Astrocyte (in vitro differentiated cells and primary cell): ENCODE results near the gene IRF9. TPM values are rescaled to one million over a fixed set of nuclear protein-coding genes. Genes with fewer than 3 reads are reported as not detected.

ENCODE experiments used
- DNase-seq: peaks from one replicate; pipeline ENCODE4 v3.0.0-alpha.2; 2010; ENCODE audit warnings: low read depth
- FAIRE-seq: peaks from 2 replicates; lab custom pipeline; 2011; peaks lifted over from hg19 to GRCh38; lab: Jason Lieb, UNC
- H2AFZ ChIP-seq: 2 replicates; pipeline ENCODE4 v1.6.0; 2012; ENCODE audit warnings: low read depth, low read length, inconsistent platforms
- H3K27ac ChIP-seq: 2 replicates; pipeline ENCODE4 v1.5.1; 2011; ENCODE audit warnings: low read depth, low read length, inconsistent platforms
- H3K27me3 ChIP-seq: 2 replicates; pipeline ENCODE4 v1.6.0; 2011; ENCODE audit warnings: low read length, inconsistent platforms; ENCODE audit not compliant: insufficient read depth
- H3K36me3 ChIP-seq: 2 replicates; pipeline ENCODE4 v1.5.1; 2011; ENCODE audit warnings: low read length, inconsistent platforms; ENCODE audit not compliant: insufficient read depth
- H3K4me1 ChIP-seq: 2 replicates; pipeline ENCODE4 v1.5.1; 2011; ENCODE audit warnings: low read length, inconsistent platforms; ENCODE audit not compliant: insufficient read depth
- H3K4me2 ChIP-seq: 2 replicates; pipeline ENCODE4 v1.6.0; 2012; ENCODE audit warnings: low read length, inconsistent platforms
- H3K4me3 ChIP-seq: 2 replicates; pipeline ENCODE4 v1.5.1; 2011; ENCODE audit warnings: low read depth, mild to moderate bottlenecking, low read length, inconsistent platforms; ENCODE audit not compliant: insufficient read depth
- H3K79me2 ChIP-seq: 2 replicates; pipeline ENCODE4 v1.6.0; 2012; ENCODE audit warnings: mild to moderate bottlenecking, low read length, inconsistent platforms; ENCODE audit not compliant: insufficient read depth
- H3K9ac ChIP-seq: 2 replicates; pipeline ENCODE4 v1.6.0; 2012; ENCODE audit warnings: mild to moderate bottlenecking, low read length, inconsistent platforms
- H3K9me3 ChIP-seq: 2 replicates; pipeline ENCODE4 v1.5.1; 2012; ENCODE audit warnings: low read depth, mild to moderate bottlenecking, low read length, inconsistent platforms; ENCODE audit not compliant: insufficient read depth
- H4K20me1 ChIP-seq: 2 replicates; pipeline ENCODE4 v1.6.0; 2012; ENCODE audit warnings: low read length, inconsistent platforms; ENCODE audit not compliant: insufficient read depth
- H3K27ac Mint-ChIP-seq: one replicate; pipeline ENCODE4 v1.8.0; 2021; ENCODE audit warnings: mild to moderate bottlenecking, mixed read lengths; ENCODE audit not compliant: unreplicated experiment
- H3K27me3 Mint-ChIP-seq: one replicate; pipeline ENCODE4 v1.8.0; 2021; ENCODE audit warnings: low read depth, mixed read lengths; ENCODE audit not compliant: unreplicated experiment
- H3K36me3 Mint-ChIP-seq: one replicate; pipeline ENCODE4 v1.8.0; 2021; ENCODE audit warnings: low read depth, mixed read lengths; ENCODE audit not compliant: unreplicated experiment
- H3K4me1 Mint-ChIP-seq: one replicate; pipeline ENCODE4 v1.8.0; 2021; ENCODE audit warnings: low read depth, mixed read lengths; ENCODE audit not compliant: unreplicated experiment
- H3K4me3 Mint-ChIP-seq: one replicate; pipeline ENCODE4 v1.8.0; 2021; ENCODE audit warnings: mild to moderate bottlenecking, moderate library complexity, mixed read lengths; ENCODE audit not compliant: unreplicated experiment
- H3K9me3 Mint-ChIP-seq: one replicate; pipeline ENCODE4 v1.8.0; 2021; ENCODE audit warnings: mild to moderate bottlenecking, mixed read lengths; ENCODE audit not compliant: unreplicated experiment
- CTCF ChIP-seq: IDR thresholded peaks from 2 replicates; pipeline ENCODE4 v1.5.1; 2011; ENCODE audit warnings: low read depth, mild to moderate bottlenecking, inconsistent platforms, low read length, moderate library complexity; ENCODE audit not compliant: insufficient read depth
- EZH2 ChIP-seq: IDR thresholded peaks from 2 replicates; pipeline ENCODE4 v1.6.1; 2012; ENCODE audit warnings: mild to moderate bottlenecking, low read length, inconsistent platforms; ENCODE audit not compliant: insufficient read depth
- total RNA-seq: library from RNA; stranded (reverse); gene quantifications from 2 replicates; pipeline ENCODE4 v1.2.1, GENCODE V29; 2021

IRF9 gene
- total RNA-seq, 1 donor from 2014 or later = 76.0 TPM

DNA sequence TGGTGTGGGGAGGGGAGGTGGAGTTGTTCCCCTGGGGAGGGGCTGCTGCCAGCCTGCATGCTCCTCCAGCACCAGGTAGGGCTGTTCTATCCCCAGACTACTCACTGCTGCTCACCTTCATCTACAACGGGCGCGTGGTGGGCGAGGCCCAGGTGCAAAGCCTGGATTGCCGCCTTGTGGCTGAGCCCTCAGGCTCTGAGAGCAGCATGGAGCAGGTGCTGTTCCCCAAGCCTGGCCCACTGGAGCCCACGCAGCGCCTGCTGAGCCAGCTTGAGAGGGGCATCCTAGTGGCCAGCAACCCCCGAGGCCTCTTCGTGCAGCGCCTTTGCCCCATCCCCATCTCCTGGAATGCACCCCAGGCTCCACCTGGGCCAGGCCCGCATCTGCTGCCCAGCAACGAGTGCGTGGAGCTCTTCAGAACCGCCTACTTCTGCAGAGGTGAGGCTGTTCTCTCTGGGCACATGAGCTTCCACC, 3.5 kb downstream of the IRF9 start:
- Histone ChIP-seq H3K79me2 (peaks cover 12% of the 10 kb centered on the region), H3K27ac (no peak overlapping the region), H3K4me2 (no peak overlapping the region), H3K36me3 (peaks cover 23% of the 10 kb centered on the region), H3K4me1 (peaks cover 12% of the 10 kb centered on the region), H3K27me3 (no peaks in the 10 kb centered on the region), H2AFZ (no peak overlapping the region), H3K9me3 (no peaks in the 10 kb centered on the region), H3K9ac (no peak overlapping the region), H3K4me3 (no peak overlapping the region), H4K20me1 (peaks cover 29% of the 10 kb centered on the region)
- Mint-ChIP-seq H3K4me1 (peaks cover 20% of the 10 kb centered on the region), H3K9me3 (no peaks in the 10 kb centered on the region), H3K36me3 (peaks cover 41% of the 10 kb centered on the region), H3K27ac (no peak overlapping the region), H3K4me3 (no peak overlapping the region), H3K27me3 (no peaks in the 10 kb centered on the region)
- FAIRE-seq (no peak), DNase-seq (no peak)
- TF ChIP-seq EZH2 (no peak), CTCF (no peak)

DNA sequence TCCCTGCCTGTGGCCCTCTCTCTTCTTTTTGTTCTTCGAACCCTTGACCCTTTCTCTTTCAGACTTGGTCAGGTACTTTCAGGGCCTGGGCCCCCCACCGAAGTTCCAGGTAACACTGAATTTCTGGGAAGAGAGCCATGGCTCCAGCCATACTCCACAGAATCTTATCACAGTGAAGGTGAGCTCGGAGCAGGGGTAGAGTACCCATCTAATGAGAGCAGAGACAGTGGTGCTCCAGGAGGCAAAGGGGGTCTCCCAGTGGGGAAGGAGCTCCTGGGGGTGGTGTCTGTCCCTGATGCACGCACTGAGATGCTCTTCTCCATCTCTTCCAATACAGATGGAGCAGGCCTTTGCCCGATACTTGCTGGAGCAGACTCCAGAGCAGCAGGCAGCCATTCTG, 4.7 kb downstream of the IRF9 start:
- Histone ChIP-seq H3K4me3 (no peak overlapping the region), H3K9ac (no peak overlapping the region), H3K27ac (no peak overlapping the region), H3K4me1 (peaks cover 10% of the 10 kb centered on the region), H3K79me2 (peaks cover 12% of the 10 kb centered on the region), H3K4me2 (no peak overlapping the region), H3K27me3 (no peaks in the 10 kb centered on the region), H4K20me1 (peaks cover 20% of the 10 kb centered on the region), H2AFZ (no peak overlapping the region), H3K9me3 (no peaks in the 10 kb centered on the region), H3K36me3 (peaks cover 23% of the 10 kb centered on the region)
- FAIRE-seq = no peak
- no peak overlapping the region for H3K27ac Mint-ChIP-seq
- H3K27me3 Mint-ChIP-seq = no peaks in the 10 kb centered on the region
- H3K4me1 Mint-ChIP-seq = peaks cover 18% of the 10 kb centered on the region
- no peak for DNase-seq
- no peaks in the 10 kb centered on the region for H3K9me3 Mint-ChIP-seq
- TF ChIP-seq EZH2 (no peak), CTCF (no peak)
- H3K36me3 Mint-ChIP-seq = peaks cover 43% of the 10 kb centered on the region
- H3K4me3 Mint-ChIP-seq = no peak overlapping the region

DNA sequence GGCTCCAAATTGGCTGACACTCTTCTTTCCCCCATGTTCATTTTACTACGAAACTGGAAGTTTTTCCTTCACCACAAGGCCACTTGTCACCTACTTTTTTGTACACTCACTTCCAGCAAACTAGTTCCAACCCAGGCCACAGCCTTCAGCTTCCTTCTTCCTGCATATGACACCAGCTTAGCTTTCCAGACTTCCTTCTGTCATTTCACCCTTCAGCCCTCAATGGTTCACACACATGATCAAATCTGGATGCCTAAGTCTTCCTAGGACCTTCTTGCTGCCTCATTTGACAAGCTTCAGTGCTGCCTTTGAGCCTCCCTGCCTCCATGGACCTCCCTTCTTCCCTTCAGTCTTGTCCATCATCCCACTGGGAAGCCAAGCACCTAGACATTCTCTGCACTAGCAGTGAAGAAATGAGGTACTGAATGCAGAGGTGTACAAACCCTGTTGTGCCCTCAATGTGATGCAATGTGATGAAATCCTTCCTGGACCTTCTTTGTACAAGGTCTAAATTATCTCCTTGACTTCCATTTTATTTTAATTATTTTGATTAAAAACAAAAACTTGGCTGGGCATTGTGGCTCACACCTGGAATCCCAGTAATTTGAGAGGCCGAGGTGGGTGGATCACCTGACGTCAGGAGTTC, 6.5 kb downstream of the IRF9 start:
- no peak overlapping the region for H3K4me3 Mint-ChIP-seq
- Histone ChIP-seq H3K4me3 (no peak overlapping the region), H3K4me1 (peaks cover 12% of the 10 kb centered on the region), H3K27ac (no peak overlapping the region), H3K4me2 (no peak overlapping the region), H3K79me2 (no peaks in the 10 kb centered on the region), H3K9ac (no peak overlapping the region), H3K27me3 (no peaks in the 10 kb centered on the region), H2AFZ (no peak overlapping the region), H3K36me3 (peaks cover 23% of the 10 kb centered on the region), H3K9me3 (no peaks in the 10 kb centered on the region), H4K20me1 (peaks cover 17% of the 10 kb centered on the region)
- H3K27ac Mint-ChIP-seq = no peak overlapping the region
- FAIRE-seq (no peak), DNase-seq (no peak)
- no peaks in the 10 kb centered on the region for H3K27me3 Mint-ChIP-seq
- H3K9me3 Mint-ChIP-seq = no peaks in the 10 kb centered on the region
- TF ChIP-seq CTCF = no peak
- TF ChIP-seq EZH2 = no peak
- H3K36me3 Mint-ChIP-seq = peaks cover 36% of the 10 kb centered on the region
- H3K4me1 Mint-ChIP-seq = peaks cover 10% of the 10 kb centered on the region
